ENCODE measurements around the gene TNFAIP8L2.
"Not testable (repeated sequence)": the region's sequence is repeated elsewhere in the genome, so short reads cannot be mapped to it uniquely, and the experiment has no call there.

The TNFAIP8L2 gene

GRCh38 chr1:151146412-151147131 is 9.9 kb upstream of the TNFAIP8L2 start, which contains the start of gene SEMA6C:
Gene SEMA6C, minus strand, starts transcription at chr1:151146631. Its CDS starts 4,010 bp downstream, at chr1:151142621.
- DNase-seq: peak; percentile 83 to 87

GRCh38 chr1:151147132-151147503 is 9.3 kb upstream of the TNFAIP8L2 start:
- no peak for DNase-seq

GRCh38 chr1:151147665-151148064 is 8.8 kb upstream of the TNFAIP8L2 start:
- DNase-seq: no peak

GRCh38 chr1:151157067-151157531 is 650 bp downstream of the TNFAIP8L2 start:
- DNase-seq: peak; percentile 47 to 60

- peak; percentile 31 to 52 for DNase-seq
These were observed 1.9 kb downstream of the TNFAIP8L2 start for GRCh38 chr1:151158326-151158725.

- DNase-seq: no peak
These were observed 2.4 kb downstream of the TNFAIP8L2 start for GRCh38 chr1:151158751-151159251.

- DNase-seq: peak; percentile 53 to 70
These were observed 2.9 kb downstream of the TNFAIP8L2 start for GRCh38 chr1:151159373-151159772.

GRCh38 chr1:151164732-151165280 is 8.4 kb downstream of the TNFAIP8L2 start:
- no peak for DNase-seq

GRCh38 chr1:151165281-151165737 is 8.9 kb downstream of the TNFAIP8L2 start:
- no peak for DNase-seq

- DNase-seq: peak; percentile 99
These were observed 9.5 kb downstream of the TNFAIP8L2 start, which contains the start of the genes LYSMD1 and SCNM1 for GRCh38 chr1:151165738-151166504. Gene LYSMD1, minus strand, starts transcription at chr1:151165902. Its CDS starts 644 bp downstream, at chr1:151165258. Gene SCNM1, plus strand, starts transcription at chr1:151166144. Its CDS starts 9 bp downstream, at chr1:151166153.

GRCh38 chr1:151166505-151166956 is 10.1 kb downstream of the TNFAIP8L2 start:
- peak in 1 of 2 donors; percentile 7 for DNase-seq

- no peak for DNase-seq
These were observed 10.7 kb downstream of the TNFAIP8L2 start for GRCh38 chr1:151167116-151167515.

GRCh38 chr1:151171190-151171589 is 14.7 kb downstream of the TNFAIP8L2 start:
- DNase-seq: no peak

GRCh38 chr1:151175041-151175741 is 18.7 kb downstream of the TNFAIP8L2 start:
- no peak for DNase-seq

GRCh38 chr1:151175863-151176262 is 19.4 kb downstream of the TNFAIP8L2 start, which contains the start of gene TMOD4:
Gene TMOD4, minus strand, starts transcription at chr1:151175981. Its CDS starts 1,106 bp downstream, at chr1:151174875.
- DNase-seq: peak in 1 of 2 donors; percentile 29

- no peak for DNase-seq
These were observed 20.1 kb downstream of the TNFAIP8L2 start for GRCh38 chr1:151176514-151177045.

GRCh38 chr1:151184211-151184610 is 27.8 kb downstream of the TNFAIP8L2 start:
- DNase-seq: no peak

- no peak for DNase-seq
These were observed 30.8 kb downstream of the TNFAIP8L2 start for GRCh38 chr1:151187205-151187604.

- DNase-seq: not testable (repeated sequence)
These were observed 32.2 kb downstream of the TNFAIP8L2 start for GRCh38 chr1:151188667-151189066.

- peak; percentile 77 to 78 for DNase-seq
These were observed 33.4 kb downstream of the TNFAIP8L2 start, which contains the start of gene VPS72 for GRCh38 chr1:151189637-151190445. Gene VPS72, minus strand, starts transcription at chr1:151190197. Its CDS starts 76 bp downstream, at chr1:151190121.

- DNase-seq: no peak
These were observed 35.6 kb downstream of the TNFAIP8L2 start for GRCh38 chr1:151192047-151192446.
